ENCODE measurements around the gene RRP1. TPM values are rescaled to one million over a fixed set of nuclear protein-coding genes. Genes with fewer than 3 reads are reported as not detected.

RRP1 gene
- total and polyA plus RNA-seq, 2 donors (not counting 1 experiment from before 2014, with no cell fraction given): 8.6 to 12.7 TPM

GRCh38 chr21:43797415-43797814, 8.0 kb downstream of the RRP1 start:
- H3K36me3 ChIP-seq (ENCODE audit: control insufficient read depth, insufficient read depth, low read length): peaks cover 49% of the 10 kb centered on the region
- no peak overlapping the region for H3K27ac ChIP-seq (ENCODE audit: insufficient read depth, low read length)
- no peaks in the 10 kb centered on the region for H4K20me1 ChIP-seq (ENCODE audit: control insufficient read depth, extremely low read depth, insufficient read depth, low read length)
- H3K4me1 ChIP-seq (ENCODE audit: control insufficient read depth, extremely low read depth, insufficient read depth, low read length): no peaks in the 10 kb centered on the region
- no peak overlapping the region for H3K9ac ChIP-seq (ENCODE audit: insufficient read depth, low read length)
- H3K4me3 ChIP-seq (replicated peaks in 1 of 4; ENCODE audit: control extremely low read depth in 1 of 4, insufficient read depth in 1 of 4, low read depth in 3 of 4, low read length in 4 of 4): no peak overlapping the region
- DNase-seq (ENCODE audit: low read depth in 2 of 2): no peak
- no peaks in the 10 kb centered on the region for H3K9me3 ChIP-seq (ENCODE audit: control insufficient read depth, insufficient read depth, low read depth, low read length)
- H2AFZ ChIP-seq (ENCODE audit: low read length): no peak overlapping the region
- TF ChIP-seq, protein P1, sequence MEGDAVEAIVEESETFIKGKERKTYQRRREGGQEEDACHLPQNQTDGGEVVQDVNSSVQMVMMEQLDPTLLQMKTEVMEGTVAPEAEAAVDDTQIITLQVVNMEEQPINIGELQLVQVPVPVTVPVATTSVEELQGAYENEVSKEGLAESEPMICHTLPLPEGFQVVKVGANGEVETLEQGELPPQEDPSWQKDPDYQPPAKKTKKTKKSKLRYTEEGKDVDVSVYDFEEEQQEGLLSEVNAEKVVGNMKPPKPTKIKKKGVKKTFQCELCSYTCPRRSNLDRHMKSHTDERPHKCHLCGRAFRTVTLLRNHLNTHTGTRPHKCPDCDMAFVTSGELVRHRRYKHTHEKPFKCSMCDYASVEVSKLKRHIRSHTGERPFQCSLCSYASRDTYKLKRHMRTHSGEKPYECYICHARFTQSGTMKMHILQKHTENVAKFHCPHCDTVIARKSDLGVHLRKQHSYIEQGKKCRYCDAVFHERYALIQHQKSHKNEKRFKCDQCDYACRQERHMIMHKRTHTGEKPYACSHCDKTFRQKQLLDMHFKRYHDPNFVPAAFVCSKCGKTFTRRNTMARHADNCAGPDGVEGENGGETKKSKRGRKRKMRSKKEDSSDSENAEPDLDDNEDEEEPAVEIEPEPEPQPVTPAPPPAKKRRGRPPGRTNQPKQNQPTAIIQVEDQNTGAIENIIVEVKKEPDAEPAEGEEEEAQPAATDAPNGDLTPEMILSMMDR (conservative IDR thresholded peaks at IDR 0.05 in 1 of 2, IDR thresholded peaks at IDR 0.05 in 1 of 2; ENCODE audit: low read depth in 1 of 2, low read length in 2 of 2): no peak
- no peak for TF ChIP-seq EZH2 (IDR thresholded peaks at IDR 0.05; ENCODE audit: low read length, missing control alignments)
- H3K4me2 ChIP-seq (ENCODE audit: extremely low read depth, insufficient read depth, low read length): no peak overlapping the region
- no peaks in the 10 kb centered on the region for H3K27me3 ChIP-seq (ENCODE audit: control insufficient read depth, insufficient read depth, low read length)
- peaks cover 3% of the 10 kb centered on the region for H3K79me2 ChIP-seq (ENCODE audit: control insufficient read depth, insufficient read depth, low read length)

DNA sequence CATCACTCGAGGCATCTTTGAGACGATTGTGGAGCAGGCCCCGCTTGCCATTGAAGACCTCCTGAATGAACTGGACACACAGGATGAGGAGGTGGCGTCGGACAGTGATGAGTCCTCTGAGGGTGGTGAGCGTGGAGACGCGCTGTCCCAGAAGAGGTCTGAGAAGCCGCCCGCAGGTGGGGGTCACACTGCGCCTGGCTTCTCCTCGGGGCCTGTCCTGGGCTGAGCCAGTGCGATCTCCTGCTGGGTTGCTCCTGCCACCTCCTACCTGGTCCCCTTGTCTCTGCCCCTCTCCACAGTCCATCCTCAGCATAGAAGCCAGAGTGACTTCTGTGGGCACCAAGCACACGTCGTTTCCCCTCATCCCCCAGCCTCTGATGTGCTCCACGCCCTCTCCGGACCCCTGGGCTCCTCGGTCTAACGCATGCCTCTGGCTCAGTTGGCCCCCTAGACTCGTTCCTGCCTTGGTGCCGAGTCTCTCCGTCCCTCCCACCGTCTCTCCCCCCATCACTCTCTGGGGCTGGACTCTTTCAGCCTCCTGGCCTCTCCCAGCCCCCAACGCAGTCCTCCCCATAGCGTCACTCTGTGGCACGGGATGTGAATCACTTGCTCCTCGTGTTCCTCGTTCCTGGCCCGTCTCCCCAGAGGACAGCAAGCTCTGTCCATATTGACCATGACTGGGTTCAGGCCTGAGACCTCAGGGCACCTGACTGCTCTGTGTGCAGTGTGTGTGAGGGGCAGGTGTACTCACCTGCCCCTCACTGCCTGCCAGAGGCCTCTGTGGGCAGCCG, 8.7 kb downstream of the RRP1 start:
- Histone ChIP-seq H3K9ac (ENCODE audit: insufficient read depth, low read length) (no peak overlapping the region), H2AFZ (ENCODE audit: low read length) (no peak overlapping the region), H3K27me3 (ENCODE audit: control insufficient read depth, insufficient read depth, low read length) (no peaks in the 10 kb centered on the region), H3K79me2 (ENCODE audit: control insufficient read depth, insufficient read depth, low read length) (peaks cover 3% of the 10 kb centered on the region), H3K27ac (ENCODE audit: insufficient read depth, low read length) (no peak overlapping the region), H3K4me1 (ENCODE audit: control insufficient read depth, extremely low read depth, insufficient read depth, low read length) (no peaks in the 10 kb centered on the region), H3K36me3 (ENCODE audit: control insufficient read depth, insufficient read depth, low read length) (peaks cover 53% of the 10 kb centered on the region), H3K9me3 (ENCODE audit: control insufficient read depth, insufficient read depth, low read depth, low read length) (no peaks in the 10 kb centered on the region), H4K20me1 (ENCODE audit: control insufficient read depth, extremely low read depth, insufficient read depth, low read length) (no peaks in the 10 kb centered on the region), H3K4me2 (ENCODE audit: extremely low read depth, insufficient read depth, low read length) (no peak overlapping the region), H3K4me3 (replicated peaks in 1 of 4; ENCODE audit: control extremely low read depth in 1 of 4, insufficient read depth in 1 of 4, low read depth in 3 of 4, low read length in 4 of 4) (no peak overlapping the region)
- TF ChIP-seq, protein P1 (conservative IDR thresholded peaks at IDR 0.05 in 1 of 2, IDR thresholded peaks at IDR 0.05 in 1 of 2; ENCODE audit: low read depth in 1 of 2, low read length in 2 of 2): no peak
- no peak for TF ChIP-seq EZH2 (IDR thresholded peaks at IDR 0.05; ENCODE audit: low read length, missing control alignments)
- DNase-seq (ENCODE audit: low read depth in 2 of 2): no peak

DNA sequence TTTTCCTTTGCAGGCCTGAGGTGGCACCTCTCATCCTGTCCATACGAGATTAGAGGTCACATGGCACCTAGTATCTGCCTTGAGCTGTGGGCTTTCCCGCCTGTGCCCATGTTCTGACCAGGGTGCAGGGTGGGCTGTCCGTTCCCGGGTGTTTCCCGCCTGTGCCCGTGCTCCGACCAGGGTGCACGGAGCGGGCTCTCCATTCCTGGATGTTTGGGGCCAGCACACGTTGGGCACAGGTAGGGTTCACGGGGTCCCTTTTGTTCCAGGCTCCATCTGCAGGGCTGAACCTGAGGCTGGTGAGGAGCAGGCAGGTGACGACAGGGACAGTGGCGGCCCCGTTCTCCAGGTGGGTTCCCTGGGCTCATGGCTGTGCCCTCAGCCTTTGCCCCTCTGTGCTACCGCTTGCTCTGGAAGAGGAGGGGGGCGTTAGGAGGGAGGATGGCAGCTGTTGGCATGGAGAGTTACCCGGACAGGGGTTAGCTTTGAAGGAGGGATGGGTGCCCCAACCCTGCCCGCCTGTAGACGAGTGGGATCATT, 10.0 kb downstream of the RRP1 start:
- Histone ChIP-seq H4K20me1 (ENCODE audit: control insufficient read depth, extremely low read depth, insufficient read depth, low read length) (no peaks in the 10 kb centered on the region), H3K9me3 (ENCODE audit: control insufficient read depth, insufficient read depth, low read depth, low read length) (no peaks in the 10 kb centered on the region), H3K36me3 (ENCODE audit: control insufficient read depth, insufficient read depth, low read length) (peaks cover 52% of the 10 kb centered on the region), H3K27ac (ENCODE audit: insufficient read depth, low read length) (no peak overlapping the region), H3K79me2 (ENCODE audit: control insufficient read depth, insufficient read depth, low read length) (no peaks in the 10 kb centered on the region), H3K9ac (ENCODE audit: insufficient read depth, low read length) (no peak overlapping the region), H3K4me2 (ENCODE audit: extremely low read depth, insufficient read depth, low read length) (no peak overlapping the region), H2AFZ (ENCODE audit: low read length) (no peak overlapping the region), H3K4me3 (replicated peaks in 1 of 4; ENCODE audit: control extremely low read depth in 1 of 4, insufficient read depth in 1 of 4, low read depth in 3 of 4, low read length in 4 of 4) (no peak overlapping the region), H3K27me3 (ENCODE audit: control insufficient read depth, insufficient read depth, low read length) (no peaks in the 10 kb centered on the region), H3K4me1 (ENCODE audit: control insufficient read depth, extremely low read depth, insufficient read depth, low read length) (no peaks in the 10 kb centered on the region)
- no peak for DNase-seq (ENCODE audit: low read depth in 2 of 2)
- no peak for TF ChIP-seq EZH2 (IDR thresholded peaks at IDR 0.05; ENCODE audit: low read length, missing control alignments)
- TF ChIP-seq, protein P1 (conservative IDR thresholded peaks at IDR 0.05 in 1 of 2, IDR thresholded peaks at IDR 0.05 in 1 of 2; ENCODE audit: low read depth in 1 of 2, low read length in 2 of 2): no peak

Measured in fibroblast of lung (primary cell).